CD8-positive, alpha-beta memory T cell (primary cell): ENCODE measurements around the gene C10orf105. TPM values are rescaled to one million over a fixed set of nuclear protein-coding genes. Genes with fewer than 3 reads are reported as not detected.
A peak's percentile ranks its signal among the peaks of the same experiment; 100 is the strongest.

Experiments
- CTCF ChIA-PET: fragments of 350-600 bp; sonication (Branson Sonifier 250); formaldehyde crosslinking; loops from one replicate; lab custom pipeline; 2021; ENCODE audit warnings: antibody characterized with exemption; lab: Charles Lee
- POLR2A ChIA-PET: fragments of 350-600 bp; sonication (Branson Sonifier 250); formaldehyde crosslinking; loops from one replicate; lab custom pipeline; 2021; ENCODE audit warnings: antibody characterized with exemption; lab: Charles Lee
- DNase-seq, 5 donors: peaks; one replicate each; pipeline versions ENCODE4 v3.0.0 to v3.0.0-alpha.2; 2020 to 2022; ENCODE audit warnings: mixed read lengths in 1 of 5
- H3K27ac ChIP-seq: one replicate; pipeline ENCODE4 v1.7.0; 2013; ENCODE audit warnings: low read depth, mild to moderate bottlenecking, low read length, moderate library complexity
- H3K27me3 ChIP-seq: 2 replicates; pipeline ENCODE4 v1.7.0; 2013; ENCODE audit warnings: low read length, mild to moderate bottlenecking; ENCODE audit not compliant: insufficient read depth, poor library complexity, severe bottlenecking
- H3K36me3 ChIP-seq: 2 replicates; pipeline ENCODE4 v1.7.0; 2013; ENCODE audit warnings: mild to moderate bottlenecking, low read length, moderate library complexity; ENCODE audit not compliant: insufficient read depth
- H3K4me1 ChIP-seq: 2 replicates; pipeline ENCODE4 v1.7.0; 2013; ENCODE audit warnings: mild to moderate bottlenecking, low read length, moderate library complexity; ENCODE audit not compliant: insufficient read depth
- H3K4me3 ChIP-seq: 2 replicates; pipeline ENCODE4 v1.7.0; 2013; ENCODE audit warnings: mild to moderate bottlenecking, low read length
- H3K9me3 ChIP-seq: 2 replicates; pipeline ENCODE4 v1.7.0; 2013; ENCODE audit warnings: mild to moderate bottlenecking, low read length
- H3K27ac Mint-ChIP-seq, 8 donors: one replicate each; pipeline ENCODE4 v1.8.0; 2020 to 2021; ENCODE audit warnings: mixed read lengths in 8 of 8, mild to moderate bottlenecking in 6 of 8, inconsistent platforms in 3 of 8, moderate library complexity in 3 of 8
- H3K27me3 Mint-ChIP-seq, 2 donors: one replicate each; pipeline ENCODE4 v1.8.0; 2020 to 2021; ENCODE audit warnings: mixed read lengths in 2 of 2, mild to moderate bottlenecking in 1 of 2, moderate library complexity in 1 of 2
- H3K36me3 Mint-ChIP-seq, 3 donors: one replicate each; pipeline ENCODE4 v1.8.0; 2020 to 2021; ENCODE audit warnings: mixed read lengths in 3 of 3, inconsistent platforms in 1 of 3, mild to moderate bottlenecking in 1 of 3
- H3K4me1 Mint-ChIP-seq, 3 donors: one replicate each; pipeline ENCODE4 v1.8.0; 2020 to 2021; ENCODE audit warnings: mixed read lengths in 3 of 3, inconsistent platforms in 1 of 3, mild to moderate bottlenecking in 1 of 3
- H3K4me3 Mint-ChIP-seq, 7 donors: one replicate each; pipeline ENCODE4 v1.8.0; 2020 to 2021; ENCODE audit warnings: mixed read lengths in 7 of 7, mild to moderate bottlenecking in 6 of 7, moderate library complexity in 4 of 7, inconsistent platforms in 2 of 7
- H3K9me3 Mint-ChIP-seq, 5 donors: one replicate each; pipeline ENCODE4 v1.8.0; 2020 to 2022; ENCODE audit warnings: mixed read lengths in 5 of 5, mild to moderate bottlenecking in 3 of 5, moderate library complexity in 2 of 5, inconsistent platforms in 1 of 5
- polyA plus RNA-seq: library from polyadenylated mRNA; unstranded; fragments of 300-500 nt; fragmentation: Illumina TruSeq; gene quantifications from one replicate; pipeline ENCODE4 v1.2.3, GENCODE V29; 2021
- total RNA-seq, 2 experiments: library from RNA; stranded (reverse); gene quantifications; one replicate each; pipeline ENCODE4 v1.2.3, GENCODE V29; 2021

Gene C10orf105
- total and polyA plus RNA-seq, 3 experiments from 2014 or later, result 0.04 to 0.23 (median 0.11) TPM

DNA sequence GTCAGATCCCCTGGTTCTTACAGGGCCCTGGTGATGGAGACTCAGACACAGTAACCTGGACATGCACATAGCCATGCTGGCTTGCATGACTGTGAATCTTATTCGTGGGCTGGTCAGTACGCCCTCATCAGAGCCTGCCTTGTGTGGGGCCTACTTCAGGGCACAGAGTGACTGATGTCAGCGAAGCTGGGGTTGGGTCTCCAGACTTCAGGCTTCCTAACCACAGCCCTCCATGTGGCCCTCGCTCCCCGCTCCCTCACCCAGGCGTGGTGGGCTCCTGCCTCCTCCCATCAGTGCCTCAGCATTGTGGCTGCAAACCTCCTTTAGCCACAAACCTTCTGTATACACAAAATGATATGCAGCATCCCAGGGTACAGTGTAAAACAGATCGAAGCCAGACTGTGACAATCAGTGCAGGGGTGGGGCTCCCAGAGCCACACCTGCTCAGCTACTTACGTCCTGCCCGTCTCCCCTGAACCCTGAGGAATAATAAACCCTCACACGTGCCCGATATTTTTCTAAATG lies 7.1 kb upstream of the C10orf105 start:
- Histone ChIP-seq H3K4me1 (peaks cover 91% of the 10 kb centered on the region), H3K27me3 (no peaks in the 10 kb centered on the region), H3K4me3 (peak overlapping the region; percentile 24), H3K9me3 (no peaks in the 10 kb centered on the region), H3K36me3 (no peaks in the 10 kb centered on the region), H3K27ac (peak overlapping the region; percentile 77)
- Mint-ChIP-seq H3K27me3 (peaks cover 0 to 2% of the 10 kb centered on the region in 2 donors), H3K36me3 (no peaks in the 10 kb centered on the region), H3K4me3 (peak overlapping the region; percentile 64 to 88 (median 79)), H3K4me1 (peaks cover 68 to 94% (median 81%) of the 10 kb centered on the region in 3 donors), H3K27ac (peak overlapping the region; percentile 97 to 99 (median 98)), H3K9me3 (no peaks in the 10 kb centered on the region)
- CTCF ChIA-PET, result interaction anchor here (0.9 to 12.3 kb wide), 15 partner anchors 10 to 85 kb away, joined by 3 to 152 read pairs (median 8); partner anchors contain the start of gene VSIR
- POLR2A ChIA-PET, result interaction anchor here (0.7 to 4.3 kb wide), 13 partner anchors 8 to 408 kb away, joined by 3 to 42 read pairs (median 9); partner anchors contain the start of genes PSAP, SLC29A3 and VSIR
- peak in 4 of 5 donors; percentile 22 to 57 (median 42) for DNase-seq

- ChIA-PET CTCF (interaction anchor here (0.9 to 12.3 kb wide), 16 partner anchors 10 to 46 kb away, joined by 3 to 152 read pairs (median 8); partner anchors contain the start of gene VSIR), POLR2A (interaction anchor here (0.7 to 4.3 kb wide), 13 partner anchors 9 to 407 kb away, joined by 3 to 42 read pairs (median 9); partner anchors contain the start of genes SLC29A3 and VSIR)
- Mint-ChIP-seq H3K27me3 (peaks cover 0 to 2% of the 10 kb centered on the region in 2 donors), H3K9me3 (no peaks in the 10 kb centered on the region), H3K4me1 (peaks cover 63 to 92% (median 77%) of the 10 kb centered on the region in 3 donors), H3K36me3 (no peaks in the 10 kb centered on the region), H3K27ac (peak overlapping the region; percentile 97 to 99 (median 98)), H3K4me3 (peak overlapping the region; percentile 58 to 87 (median 79))
- no peaks in the 10 kb centered on the region for H3K9me3 ChIP-seq
- DNase-seq, result peak in 4 of 5 donors; percentile 38 to 68 (median 50)
- no peaks in the 10 kb centered on the region for H3K36me3 ChIP-seq
- H3K27me3 ChIP-seq, result no peaks in the 10 kb centered on the region
- H3K27ac ChIP-seq, result peak overlapping the region; percentile 77
- H3K4me1 ChIP-seq, result peaks cover 88% of the 10 kb centered on the region
- H3K4me3 ChIP-seq, result peak overlapping the region; percentile 24
Observed at GRCh38 chr10:71725998-71726579, 6.5 kb upstream of the C10orf105 start.

DNA sequence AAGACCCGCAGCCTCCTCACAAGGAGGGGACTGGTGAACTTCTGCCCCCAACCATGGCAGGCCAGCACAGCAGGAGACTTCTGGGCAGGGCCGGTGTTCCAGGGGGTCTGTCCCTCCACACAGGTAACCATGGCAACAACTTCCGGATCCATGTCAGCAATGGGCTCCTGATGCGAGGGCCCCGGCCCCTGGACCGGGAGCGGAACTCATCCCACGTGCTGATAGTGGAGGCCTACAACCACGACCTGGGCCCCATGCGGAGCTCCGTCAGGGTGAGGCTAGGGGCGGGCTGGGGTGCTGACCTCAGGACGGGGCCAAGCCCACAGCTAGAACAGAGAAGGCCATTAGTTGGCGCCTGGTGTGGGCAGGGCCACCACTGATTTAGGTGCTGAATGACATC lies 5.7 kb upstream of the C10orf105 start:
- peaks cover 0 to 2% of the 10 kb centered on the region in 2 donors for H3K27me3 Mint-ChIP-seq
- H3K4me3 ChIP-seq, result no peak overlapping the region
- H3K4me3 Mint-ChIP-seq, result no peak overlapping the region
- no peaks in the 10 kb centered on the region for H3K9me3 Mint-ChIP-seq
- POLR2A ChIA-PET, result interaction anchor here (1.5 kb wide), 2 partner anchors 10 to 23 kb away, joined by 3 to 4 read pairs; no protein-coding TSS in a partner anchor
- CTCF ChIA-PET, result interaction anchor here (1.1 to 12.3 kb wide), 11 partner anchors 9 to 47 kb away, joined by 3 to 152 read pairs (median 8); partner anchors contain the start of gene VSIR
- no peak for DNase-seq
- H3K27ac Mint-ChIP-seq, result peak overlapping the region; percentile 97 to 99 (median 98)
- H3K27ac ChIP-seq, result peak overlapping the region; percentile 77
- no peaks in the 10 kb centered on the region for H3K36me3 ChIP-seq
- no peaks in the 10 kb centered on the region for H3K27me3 ChIP-seq
- peaks cover 58 to 92% (median 71%) of the 10 kb centered on the region in 3 donors for H3K4me1 Mint-ChIP-seq
- H3K9me3 ChIP-seq, result no peaks in the 10 kb centered on the region
- no peaks in the 10 kb centered on the region for H3K36me3 Mint-ChIP-seq
- H3K4me1 ChIP-seq, result peaks cover 80% of the 10 kb centered on the region

- Histone ChIP-seq H3K27me3 (no peaks in the 10 kb centered on the region), H3K36me3 (no peaks in the 10 kb centered on the region), H3K9me3 (no peaks in the 10 kb centered on the region), H3K4me1 (peaks cover 75% of the 10 kb centered on the region), H3K27ac (no peak overlapping the region), H3K4me3 (no peak overlapping the region)
- CTCF ChIA-PET, result interaction anchor here (0.8 to 12.3 kb wide), 9 partner anchors 8 to 48 kb away, joined by 3 to 152 read pairs (median 24); partner anchors contain the start of gene VSIR
- Mint-ChIP-seq H3K27ac (peak overlapping the region; percentile 65 to 98 (median 82)), H3K27me3 (peaks cover 0 to 2% of the 10 kb centered on the region in 2 donors), H3K36me3 (no peaks in the 10 kb centered on the region), H3K9me3 (no peaks in the 10 kb centered on the region), H3K4me1 (peaks cover 55 to 87% (median 65%) of the 10 kb centered on the region in 3 donors), H3K4me3 (no peak overlapping the region)
- DNase-seq, result no peak
- POLR2A ChIA-PET, result interaction anchor here (0.5 to 1.0 kb wide), 2 partner anchors 24 to 79 kb away, joined by 3 to 4 read pairs; no protein-coding TSS in a partner anchor
Observed at GRCh38 chr10:71724539-71724938, 5.0 kb upstream of the C10orf105 start.

DNA sequence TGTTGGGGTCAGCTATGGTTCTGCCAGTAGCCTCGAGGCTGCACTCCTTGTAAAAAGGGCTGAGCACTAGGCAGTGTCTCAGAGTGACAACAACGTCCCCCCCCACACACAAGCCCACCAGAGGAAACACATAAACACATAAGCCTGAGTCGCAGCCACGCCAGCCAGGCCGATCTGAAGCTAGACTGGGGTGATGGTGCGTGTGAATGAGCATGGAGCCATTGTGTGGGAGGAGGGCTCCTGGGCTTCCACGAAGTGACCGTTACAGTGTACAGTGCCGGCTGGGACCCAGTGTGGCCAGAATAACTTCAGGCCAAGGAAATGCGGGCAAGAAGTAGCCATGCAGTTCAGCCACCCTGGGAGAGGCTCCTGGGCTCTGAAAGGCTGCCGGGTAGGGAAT lies 3.7 kb upstream of the C10orf105 start:
- POLR2A ChIA-PET, result interaction anchor here (1.0 to 1.3 kb wide), 2 partner anchors 9 to 25 kb away, joined by 3 read pairs; no protein-coding TSS in a partner anchor
- Mint-ChIP-seq H3K27ac (peak overlapping the region in 4 of 8 donors; percentile 56 to 83 (median 80)), H3K4me3 (no peak overlapping the region), H3K36me3 (no peaks in the 10 kb centered on the region), H3K4me1 (peaks cover 45 to 74% (median 53%) of the 10 kb centered on the region in 3 donors), H3K9me3 (no peaks in the 10 kb centered on the region), H3K27me3 (peaks cover 0 to 2% of the 10 kb centered on the region in 2 donors)
- no peak overlapping the region for H3K4me3 ChIP-seq
- no peak for DNase-seq
- H3K36me3 ChIP-seq, result no peaks in the 10 kb centered on the region
- CTCF ChIA-PET, result interaction anchor here (1.0 to 12.3 kb wide), 6 partner anchors 15 to 88 kb away, joined by 3 to 152 read pairs (median 4); partner anchors contain the start of gene VSIR
- no peak overlapping the region for H3K27ac ChIP-seq
- peaks cover 63% of the 10 kb centered on the region for H3K4me1 ChIP-seq
- no peaks in the 10 kb centered on the region for H3K9me3 ChIP-seq
- H3K27me3 ChIP-seq, result no peaks in the 10 kb centered on the region

DNA sequence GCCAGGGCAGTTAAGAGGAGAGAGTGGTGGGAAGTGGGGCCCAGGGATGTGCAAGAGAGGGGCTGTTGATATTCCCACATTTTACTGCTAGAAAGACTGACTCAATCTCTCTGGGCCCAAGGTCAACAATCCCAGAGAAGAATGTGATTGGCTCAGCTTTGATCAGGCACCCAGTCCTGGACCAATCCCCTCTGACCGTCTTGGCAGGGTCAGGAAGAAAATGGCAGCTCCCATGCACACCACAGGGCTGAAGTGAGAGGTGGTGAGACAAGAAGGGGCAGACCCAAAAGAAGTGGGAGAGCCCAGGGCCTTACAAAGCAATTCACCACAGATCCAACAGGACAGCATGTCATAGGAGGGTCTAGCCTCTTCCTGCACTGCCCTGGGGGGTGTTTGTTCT lies 3.3 kb upstream of the C10orf105 start:
- no peak overlapping the region for H3K27ac ChIP-seq
- H3K9me3 Mint-ChIP-seq, result no peaks in the 10 kb centered on the region
- H3K4me3 Mint-ChIP-seq, result no peak overlapping the region
- H3K36me3 ChIP-seq, result no peaks in the 10 kb centered on the region
- H3K27ac Mint-ChIP-seq, result peak overlapping the region in 6 of 8 donors; percentile 59 to 96 (median 82)
- H3K4me3 ChIP-seq, result no peak overlapping the region
- H3K4me1 ChIP-seq, result peaks cover 58% of the 10 kb centered on the region
- CTCF ChIA-PET, result interaction anchor here (1.1 to 12.3 kb wide), 4 partner anchors 15 to 50 kb away, joined by 4 to 152 read pairs (median 63); partner anchors contain the start of gene VSIR
- H3K4me1 Mint-ChIP-seq, result peaks cover 41 to 70% (median 49%) of the 10 kb centered on the region in 3 donors
- H3K27me3 Mint-ChIP-seq, result peaks cover 0 to 2% of the 10 kb centered on the region in 2 donors
- DNase-seq, result no peak
- H3K36me3 Mint-ChIP-seq, result no peaks in the 10 kb centered on the region
- no peaks in the 10 kb centered on the region for H3K9me3 ChIP-seq
- POLR2A ChIA-PET, result interaction anchor here (1.3 kb wide), 1 partner anchor 8 kb away, joined by 3 read pairs; no protein-coding TSS in a partner anchor
- no peaks in the 10 kb centered on the region for H3K27me3 ChIP-seq

DNA sequence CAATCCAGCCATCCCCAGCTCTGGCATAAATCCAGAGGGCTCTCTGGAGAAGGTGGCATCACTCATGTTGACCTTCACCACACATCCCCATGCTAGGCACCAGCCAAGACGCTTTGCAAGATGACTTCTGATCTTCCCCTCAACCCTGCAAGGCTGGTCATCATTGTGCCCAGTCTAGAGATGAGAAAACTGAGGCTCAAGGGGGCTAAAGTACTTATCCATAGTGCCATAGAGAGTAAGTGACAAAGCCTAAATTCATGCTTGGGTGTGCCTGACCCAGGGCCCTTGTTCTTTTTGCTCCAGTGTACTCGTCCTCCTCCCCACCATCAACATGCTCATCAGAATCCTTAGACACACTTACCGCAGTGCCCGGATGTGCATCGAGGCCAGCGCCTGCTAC lies 1.7 kb upstream of the C10orf105 start:
- Mint-ChIP-seq H3K4me3 (no peak overlapping the region), H3K9me3 (no peaks in the 10 kb centered on the region), H3K27ac (peak overlapping the region in 3 of 8 donors; percentile 59 to 79 (median 71)), H3K36me3 (no peaks in the 10 kb centered on the region), H3K4me1 (peaks cover 32 to 68% (median 40%) of the 10 kb centered on the region in 3 donors), H3K27me3 (no peaks in the 10 kb centered on the region)
- H3K4me3 ChIP-seq, result no peak overlapping the region
- H3K27me3 ChIP-seq, result no peaks in the 10 kb centered on the region
- H3K27ac ChIP-seq, result no peak overlapping the region
- no peaks in the 10 kb centered on the region for H3K36me3 ChIP-seq
- ChIA-PET POLR2A (interaction anchor here (0.6 to 1.0 kb wide), 2 partner anchors 17 to 44 kb away, joined by 4 read pairs; no protein-coding TSS in a partner anchor), CTCF (interaction anchor here (0.9 kb wide), 1 partner anchor 13 kb away, joined by 4 read pairs; no protein-coding TSS in a partner anchor)
- peaks cover 55% of the 10 kb centered on the region for H3K4me1 ChIP-seq
- H3K9me3 ChIP-seq, result no peaks in the 10 kb centered on the region
- no peak for DNase-seq
